ENCODE data around the gene GSG1L.

The GSG1L gene

DNA sequence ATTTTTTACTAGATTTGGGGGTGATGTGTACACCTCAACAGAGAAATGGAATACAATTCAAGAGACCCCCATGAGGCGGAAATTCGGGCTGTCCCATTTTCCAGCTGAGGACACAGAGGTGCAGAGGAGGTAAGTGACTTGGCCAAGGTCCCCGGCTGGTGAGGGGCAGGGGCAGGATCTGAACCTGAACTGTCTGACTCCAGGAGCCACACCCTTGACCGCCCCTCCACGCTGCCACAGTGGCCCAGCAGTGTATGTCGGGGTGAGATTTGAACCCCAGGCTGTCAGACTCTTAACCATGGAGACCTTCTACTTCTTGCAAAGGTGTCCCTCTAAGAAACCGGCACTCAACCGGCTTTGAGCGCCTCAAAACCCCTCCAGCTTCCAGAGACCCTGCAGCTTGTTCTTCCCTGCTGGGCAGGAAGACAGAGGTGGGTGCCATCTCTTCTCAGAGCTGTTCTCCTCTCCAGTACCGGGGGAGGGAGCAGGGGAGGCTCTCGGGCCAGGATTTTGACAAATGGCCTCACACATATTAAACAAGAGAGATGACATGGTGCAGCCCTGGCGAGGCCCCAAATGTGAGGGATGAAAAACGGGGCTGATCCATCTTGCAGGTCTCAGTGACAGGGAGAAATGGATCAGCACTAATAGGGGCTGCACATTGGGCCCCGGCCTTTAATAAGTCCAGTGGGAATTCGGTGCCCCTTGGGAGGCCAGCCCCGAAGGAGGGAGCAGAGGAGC lies 222.3 kb downstream of the GSG1L start:
- DNase-seq: no peak

DNA sequence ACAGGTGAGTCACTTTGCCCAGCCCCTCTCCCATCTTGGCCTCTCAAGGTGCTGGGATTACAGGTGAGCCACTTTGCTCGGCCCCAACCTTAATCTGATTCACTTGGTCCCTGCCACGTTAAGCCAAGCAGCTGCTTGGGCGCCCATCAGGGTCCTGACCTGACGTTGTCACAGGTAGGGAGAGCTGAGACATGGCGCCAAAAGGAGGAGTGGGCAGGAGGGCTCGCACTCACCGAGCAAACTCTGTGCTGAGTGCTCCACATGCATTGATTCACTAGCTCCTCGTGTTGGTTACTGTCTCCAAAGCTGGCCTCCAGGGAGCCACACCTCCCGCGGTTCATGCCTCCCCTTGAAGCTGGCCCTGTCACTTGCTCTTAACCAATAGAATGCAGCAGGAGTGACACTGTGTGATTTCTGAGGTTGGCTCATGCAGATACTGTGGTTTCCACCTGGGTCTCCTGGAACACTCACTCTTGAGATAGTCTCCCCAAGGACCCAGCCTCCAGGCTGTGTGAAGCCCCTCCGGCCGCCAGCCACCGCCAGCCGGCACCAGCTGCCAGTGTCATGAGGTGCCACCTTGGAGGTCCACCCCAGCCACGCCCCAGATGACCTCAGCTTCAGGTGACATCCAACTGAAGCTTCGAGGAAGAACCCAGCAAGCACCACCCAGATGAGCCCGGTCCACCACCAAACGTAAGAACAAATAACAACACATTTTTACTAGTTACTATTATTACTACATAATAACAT lies 223.0 kb downstream of the GSG1L start:
- peak; percentile 19 for DNase-seq

DNA sequence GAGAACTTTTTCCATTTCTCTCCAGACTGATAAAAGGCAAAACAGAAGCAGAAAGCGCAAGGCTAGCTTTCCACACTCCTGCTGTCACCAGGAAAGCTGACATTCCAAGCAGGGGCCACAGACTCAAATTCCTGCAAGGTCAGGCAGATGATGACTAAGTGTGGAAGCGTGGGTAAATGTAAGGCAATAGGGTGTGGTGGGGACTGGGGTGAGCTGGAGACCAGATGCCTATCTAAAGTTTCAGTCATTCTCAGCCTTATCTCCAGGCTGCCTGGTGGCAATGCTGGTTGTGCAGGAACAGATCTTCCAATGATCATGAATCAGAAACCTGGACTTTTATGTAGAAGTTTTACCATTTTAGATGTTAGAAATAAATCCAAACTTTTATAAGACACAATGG lies 224.1 kb downstream of the GSG1L start:
- no peak for DNase-seq

DNA sequence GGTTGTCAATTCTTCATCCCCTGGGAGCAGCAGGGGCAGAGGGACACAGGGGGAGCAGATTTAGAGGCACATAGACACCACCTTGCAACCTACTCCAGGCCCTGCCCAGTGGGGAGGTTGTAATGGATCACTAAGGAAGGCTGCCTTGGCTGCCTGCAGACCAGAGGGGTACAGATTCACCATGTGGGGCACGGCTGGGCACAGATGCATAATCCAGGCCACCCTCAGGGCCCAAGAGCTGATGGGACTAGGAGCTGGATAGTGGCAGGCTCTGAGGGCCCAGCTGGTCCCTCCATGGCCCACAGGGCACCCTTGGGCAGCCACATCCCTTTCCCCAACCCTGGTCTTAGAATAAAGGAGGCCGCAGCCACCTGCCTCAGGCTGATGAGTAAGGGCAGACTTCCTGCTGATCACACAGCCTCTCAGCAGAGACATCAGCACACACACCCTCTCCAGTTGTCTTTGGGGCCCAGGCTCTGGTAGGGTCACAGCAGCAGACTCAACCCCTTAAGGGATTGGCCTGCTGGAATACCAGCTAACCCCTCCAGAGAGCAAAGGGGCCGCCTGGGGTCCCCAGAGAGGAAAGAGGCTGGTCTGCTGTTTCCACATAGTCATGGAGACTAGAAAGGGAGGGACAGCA lies 224.9 kb downstream of the GSG1L start:
- DNase-seq: no peak

DNA sequence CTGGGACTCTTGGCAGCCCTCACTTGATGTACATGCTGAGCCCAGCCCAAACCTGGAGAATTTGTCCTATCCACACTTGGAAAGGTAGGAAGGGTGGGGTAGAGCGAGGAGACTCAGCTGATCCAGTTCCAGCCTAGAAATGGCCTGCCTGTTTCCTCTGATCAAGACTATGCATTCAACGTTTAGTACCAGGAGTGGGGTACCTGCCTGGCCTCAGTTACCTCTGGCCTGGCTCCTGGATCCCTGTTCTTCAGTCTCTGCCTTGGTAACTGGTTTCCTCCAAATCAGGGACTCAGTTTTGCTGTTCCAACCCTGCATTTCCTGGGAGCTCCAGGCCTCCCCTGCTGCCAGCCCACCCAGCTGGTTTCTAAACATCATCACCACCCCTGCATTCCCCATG lies 233.5 kb downstream of the GSG1L start:
- DNase-seq: no peak

DNA sequence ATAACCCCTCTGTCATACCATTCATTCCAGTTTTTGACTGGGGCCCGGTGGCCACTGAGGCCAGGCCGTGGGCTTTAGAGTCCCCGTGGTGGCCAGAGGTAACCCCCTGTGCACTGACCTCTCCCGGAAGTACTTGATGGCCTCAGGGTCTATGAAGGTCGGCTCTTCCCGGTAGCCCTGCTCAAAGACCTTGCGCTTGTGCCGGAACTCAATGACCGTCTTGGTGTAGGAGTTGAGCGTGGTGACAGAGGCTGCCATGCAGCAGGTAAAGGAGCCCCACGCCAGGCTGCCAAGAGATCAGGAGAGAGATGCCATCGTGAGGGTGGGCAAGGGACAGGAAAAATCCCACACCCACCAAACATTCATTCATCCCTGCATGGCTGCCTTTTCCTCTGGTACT lies 234.8 kb downstream of the GSG1L start:
- no peak for DNase-seq

DNA sequence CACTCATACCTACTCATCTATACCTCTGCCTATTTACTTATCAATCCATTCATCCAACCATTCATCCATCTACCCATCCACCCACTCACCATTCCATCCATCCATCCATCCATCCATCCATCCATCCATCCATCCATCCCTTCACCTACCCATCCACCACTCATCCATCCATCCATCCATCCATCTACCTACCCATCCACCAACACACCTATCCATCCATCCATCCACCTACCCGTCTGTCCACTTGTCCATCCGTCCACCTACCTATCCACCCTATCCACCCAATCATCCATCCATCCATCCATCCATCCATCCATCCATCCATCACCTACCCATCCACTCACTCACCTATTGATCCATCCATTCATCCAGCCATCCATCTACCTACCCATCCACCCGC lies 235.7 kb downstream of the GSG1L start:
- no peak for DNase-seq

DNA sequence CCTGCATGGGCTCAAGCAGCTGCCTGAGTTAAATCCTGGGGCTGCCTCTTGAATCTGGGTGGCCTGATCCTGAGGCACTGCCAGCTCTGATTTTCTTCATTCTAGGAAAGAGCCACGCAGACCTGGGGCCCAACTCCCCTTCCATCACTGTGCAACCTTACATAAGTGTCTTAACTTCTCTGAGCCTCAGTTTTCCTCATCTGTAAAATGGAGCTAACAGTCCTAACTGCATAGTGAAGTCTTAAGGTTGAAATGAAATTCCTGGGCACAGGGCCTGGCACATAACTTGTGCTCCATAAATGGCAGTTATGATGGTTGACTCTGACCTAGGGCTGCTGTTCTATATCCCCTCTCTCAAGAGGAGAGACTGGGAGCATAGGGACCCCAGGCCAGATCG lies 236.6 kb downstream of the GSG1L start:
- no peak for DNase-seq

DNA sequence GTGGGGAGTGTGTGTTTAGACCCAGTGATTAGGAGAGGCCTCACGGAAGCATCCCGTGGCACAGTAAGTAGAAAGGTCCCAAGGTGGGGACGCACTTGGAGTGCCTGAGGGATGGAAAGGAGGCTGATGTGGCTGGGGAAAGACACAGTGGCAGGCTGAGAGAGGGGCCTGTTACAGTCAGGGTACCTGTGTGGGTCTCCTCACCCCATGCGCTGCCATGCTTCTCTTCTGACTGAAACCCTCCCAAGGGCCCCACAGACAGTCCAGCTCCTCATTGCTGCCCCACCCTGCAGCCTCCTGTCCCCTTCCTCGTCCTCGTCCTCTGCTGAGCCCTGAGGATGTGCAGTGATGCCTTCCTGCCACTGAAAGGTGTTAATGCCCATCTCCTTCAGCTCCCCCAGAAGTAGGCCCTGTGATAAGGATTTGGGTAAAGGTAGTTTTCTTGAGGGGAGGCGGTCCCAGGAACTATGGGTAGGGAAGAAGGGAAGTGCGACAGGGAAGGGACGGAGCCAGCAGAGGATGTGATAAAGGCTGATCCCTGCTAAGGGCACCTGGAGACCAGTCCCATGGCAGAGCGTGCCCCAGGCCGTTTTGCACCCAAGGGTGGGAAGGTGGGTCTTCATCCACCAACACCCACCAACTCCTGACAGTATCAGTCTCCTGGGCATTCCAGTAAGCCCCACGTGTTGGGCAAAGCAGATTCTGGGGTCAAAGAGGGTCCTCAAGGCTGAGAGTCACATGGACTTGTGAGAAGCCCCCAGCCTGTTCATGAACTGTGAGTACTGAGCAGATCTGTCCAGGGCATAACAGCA lies 237.2 kb downstream of the GSG1L start:
- no peak for DNase-seq

DNA sequence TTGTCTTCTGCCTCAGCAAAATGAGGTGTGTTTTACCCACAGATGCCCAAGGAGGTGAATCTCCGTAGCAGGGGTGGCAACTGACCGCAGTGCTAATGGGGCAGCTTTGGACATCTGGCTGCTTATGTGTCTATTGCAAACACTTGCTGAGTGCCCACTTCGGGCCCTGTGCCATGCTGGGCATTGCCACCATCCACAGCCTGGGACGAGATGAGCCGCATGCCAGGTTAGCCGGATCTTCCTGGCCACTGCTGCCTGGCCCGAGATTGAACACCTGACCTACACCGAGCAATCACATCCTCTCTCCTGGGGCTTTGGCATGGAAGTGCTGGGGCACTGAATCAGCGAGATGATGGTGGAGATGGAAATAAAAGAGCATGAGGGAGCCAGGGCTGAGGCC lies 238.7 kb downstream of the GSG1L start:
- no peak for DNase-seq

DNA sequence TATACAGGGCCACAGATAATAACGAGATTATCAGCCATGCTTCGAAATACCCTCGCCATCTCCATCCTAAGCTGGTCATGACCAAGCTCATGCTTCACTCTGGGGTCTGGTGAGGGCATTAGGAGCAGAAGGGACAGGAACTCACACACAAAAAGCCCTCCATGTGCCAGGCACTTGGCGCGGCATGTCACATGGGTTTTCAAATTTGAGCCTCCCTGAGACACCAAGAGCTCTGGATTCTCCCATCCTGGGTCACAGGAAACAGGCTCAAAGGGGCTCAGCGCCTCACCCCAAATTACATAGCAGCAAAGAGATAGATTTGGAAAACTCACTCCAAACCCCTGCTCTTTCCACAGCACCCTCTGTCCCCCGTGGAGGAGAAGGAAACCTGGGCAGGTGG lies 239.5 kb downstream of the GSG1L start:
- no peak for DNase-seq

DNA sequence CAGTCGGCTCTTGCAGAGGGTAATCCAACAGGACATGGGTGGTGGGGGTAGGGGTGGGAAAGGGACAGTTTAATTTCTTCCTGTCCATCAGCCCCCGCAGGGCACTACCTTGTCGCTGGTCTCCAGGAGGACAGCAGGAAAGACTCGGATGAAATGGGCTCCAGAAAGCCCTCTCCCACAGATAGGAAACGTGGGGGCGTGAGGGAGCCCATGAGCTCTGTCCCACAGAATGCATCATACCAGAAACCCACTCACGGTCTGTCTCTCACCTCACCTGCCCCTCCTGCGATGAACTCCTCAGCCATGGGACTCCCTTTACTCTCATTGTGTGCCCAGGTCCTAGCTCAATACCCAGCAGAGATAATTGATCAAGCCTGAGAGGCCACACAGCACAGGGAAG lies 240.1 kb downstream of the GSG1L start:
- no peak for DNase-seq

DNA sequence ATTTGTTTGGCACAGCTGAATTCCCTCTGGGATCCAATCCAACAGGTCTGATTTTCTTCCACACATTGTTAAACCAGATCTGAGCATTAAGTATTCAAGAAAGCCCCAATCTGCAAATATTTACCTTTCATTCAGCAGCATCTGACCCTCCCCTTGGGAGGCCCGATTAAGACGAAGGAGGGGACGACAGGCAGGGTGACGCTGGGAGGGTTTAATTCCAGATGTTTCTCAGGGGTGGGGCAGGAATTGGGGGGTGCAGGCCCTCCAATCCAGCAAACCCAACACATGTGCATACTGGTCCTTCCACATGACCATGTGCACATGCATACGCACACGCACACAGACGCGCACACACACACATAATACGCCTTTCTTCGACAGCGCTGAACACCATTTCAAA lies 240.5 kb downstream of the GSG1L start:
- no peak for DNase-seq

DNA sequence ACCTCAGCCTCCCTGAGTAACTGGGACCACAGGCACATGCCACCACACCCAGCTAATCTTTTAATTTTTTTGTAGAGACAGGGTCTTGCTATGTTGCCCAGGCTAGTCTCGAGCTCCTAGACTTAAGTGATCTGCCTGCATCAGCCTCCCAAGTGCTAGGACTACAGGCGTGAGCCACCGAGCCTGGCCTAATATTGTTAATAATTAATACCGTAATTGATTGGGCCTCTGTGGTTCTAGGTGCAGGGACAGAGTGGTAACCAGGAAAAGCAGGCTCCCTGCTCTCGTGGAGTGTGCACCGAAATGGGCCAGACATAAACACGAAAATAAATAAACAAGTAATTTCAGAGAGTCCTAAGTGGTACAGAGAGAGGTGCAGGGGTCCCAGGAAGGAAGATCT lies 241.0 kb downstream of the GSG1L start:
- no peak for DNase-seq

DNA sequence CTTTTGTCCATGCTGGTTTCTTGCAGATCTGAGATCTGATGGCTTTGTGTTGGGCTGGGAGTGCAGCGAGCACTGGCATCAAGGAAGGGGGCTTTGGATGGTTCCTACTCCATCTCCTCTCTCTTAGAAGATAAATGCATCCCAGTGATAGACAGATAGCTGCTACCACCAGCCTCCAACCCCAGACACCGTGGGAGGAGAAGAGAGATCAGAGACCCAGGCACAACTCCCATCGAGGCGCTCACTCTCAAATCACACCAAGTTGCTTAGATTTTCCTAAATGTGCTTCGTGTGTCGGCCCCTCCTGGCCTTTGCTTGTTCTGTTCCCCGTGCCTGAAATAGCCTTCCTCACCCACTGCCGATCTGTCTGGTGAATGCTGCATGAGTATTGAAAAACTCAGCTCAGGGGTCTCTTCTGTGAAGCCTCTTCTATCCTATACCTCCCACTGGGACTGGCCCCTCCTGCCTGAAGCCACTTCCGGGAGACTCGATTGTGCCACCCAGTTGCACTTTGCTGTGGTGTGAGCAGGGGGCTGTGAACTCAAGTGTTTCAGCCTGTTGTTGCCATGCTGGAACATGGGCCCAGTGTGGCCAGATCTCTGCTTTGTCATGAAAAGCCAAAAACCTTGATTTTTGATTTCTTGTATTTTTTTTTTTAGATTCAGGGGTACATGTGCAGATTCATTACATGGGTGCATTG lies 242.7 kb downstream of the GSG1L start:
- DNase-seq: no peak

DNA sequence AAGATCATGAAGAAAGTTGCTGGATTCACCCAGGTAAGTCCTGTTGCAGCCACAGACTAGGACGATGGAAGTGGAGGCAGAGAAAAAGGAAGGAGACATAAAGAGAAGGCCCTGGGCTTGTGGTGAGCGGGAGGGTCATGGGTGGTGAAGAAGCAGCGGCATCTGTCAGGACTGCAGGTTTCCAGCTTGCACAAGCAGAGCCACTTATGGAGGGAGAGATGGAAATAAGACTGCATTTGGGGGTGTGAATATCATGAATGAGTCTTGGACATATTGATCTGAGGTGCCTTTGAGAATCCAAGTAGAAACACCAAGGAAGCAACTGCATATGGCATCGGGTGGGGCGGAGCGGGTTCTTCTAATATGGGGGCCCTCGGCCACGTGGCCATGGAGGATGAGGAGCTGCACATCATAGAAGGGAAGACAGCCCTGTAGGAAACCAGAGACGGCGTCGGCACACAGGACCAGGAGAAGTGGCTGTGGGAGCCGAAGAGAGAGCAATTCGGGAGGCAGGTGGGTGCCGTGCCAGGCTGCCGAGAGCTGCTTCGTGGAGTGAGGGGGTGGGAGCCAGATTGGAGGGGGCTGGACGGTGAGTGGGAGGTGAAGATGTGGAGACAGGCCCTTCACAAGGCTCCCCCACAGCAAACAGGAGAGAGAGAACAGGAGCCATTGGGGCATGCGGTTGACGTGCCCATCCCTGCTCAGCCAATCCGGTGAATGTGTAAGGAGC lies 243.5 kb downstream of the GSG1L start:
- no peak for DNase-seq

DNA sequence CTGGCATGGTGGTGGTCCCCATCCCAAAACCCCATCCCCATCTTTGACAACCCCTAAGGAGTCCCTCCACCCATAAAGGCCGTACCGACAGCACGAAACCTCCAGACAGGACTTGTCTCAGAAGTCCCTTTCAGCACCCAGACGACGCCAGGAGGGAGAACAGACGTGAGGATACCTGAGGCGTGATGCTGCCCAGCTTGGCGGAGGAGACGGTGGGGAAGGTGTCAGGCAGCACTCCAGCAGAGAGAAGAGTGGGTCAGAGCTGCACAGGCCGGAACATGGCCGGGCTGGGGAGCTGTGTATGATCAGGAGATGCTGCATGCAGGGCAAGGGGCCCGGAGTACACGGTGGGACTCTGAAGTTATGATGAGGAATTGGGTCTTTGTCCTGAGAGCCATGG lies 244.2 kb downstream of the GSG1L start:
- no peak for DNase-seq

DNA sequence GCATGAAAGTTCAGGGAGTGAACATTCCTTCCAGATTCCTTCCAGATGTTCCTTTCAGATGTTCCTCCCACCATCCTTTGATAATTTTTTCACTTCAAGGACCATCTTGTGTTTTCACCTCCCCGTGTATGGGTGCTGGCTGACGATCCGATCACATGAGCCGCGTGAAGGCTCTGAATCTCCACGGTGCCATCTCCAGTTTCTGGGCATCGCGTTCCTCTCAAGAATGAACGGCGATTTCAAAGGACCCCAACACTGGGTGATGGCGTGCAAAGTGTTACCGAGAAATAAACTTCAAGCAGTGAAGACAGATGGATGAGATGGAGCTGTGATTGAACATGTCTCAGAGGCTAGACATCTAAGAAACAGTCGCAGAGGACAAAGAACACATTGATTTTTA lies 245.3 kb downstream of the GSG1L start:
- no peak for DNase-seq

DNA sequence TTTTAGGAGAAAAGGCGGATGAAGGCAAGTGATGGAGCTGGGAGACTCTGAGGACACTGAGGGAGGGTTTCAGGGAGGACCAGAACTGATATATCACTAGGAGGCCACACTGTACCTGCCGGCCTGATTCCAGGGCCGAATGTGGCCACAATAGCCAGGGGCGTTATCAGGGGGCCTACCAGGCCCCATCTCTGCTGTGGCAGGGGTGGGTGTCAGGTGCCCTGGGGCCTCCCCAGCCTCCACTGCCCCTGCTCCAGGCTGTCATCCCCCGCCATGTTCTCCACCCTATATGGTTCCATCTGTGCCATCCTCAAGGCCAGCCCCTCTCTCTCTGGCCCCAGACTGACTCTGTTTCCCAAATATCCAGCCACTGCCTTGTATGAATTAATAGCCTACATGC lies 246.5 kb downstream of the GSG1L start:
- no peak for DNase-seq

DNA sequence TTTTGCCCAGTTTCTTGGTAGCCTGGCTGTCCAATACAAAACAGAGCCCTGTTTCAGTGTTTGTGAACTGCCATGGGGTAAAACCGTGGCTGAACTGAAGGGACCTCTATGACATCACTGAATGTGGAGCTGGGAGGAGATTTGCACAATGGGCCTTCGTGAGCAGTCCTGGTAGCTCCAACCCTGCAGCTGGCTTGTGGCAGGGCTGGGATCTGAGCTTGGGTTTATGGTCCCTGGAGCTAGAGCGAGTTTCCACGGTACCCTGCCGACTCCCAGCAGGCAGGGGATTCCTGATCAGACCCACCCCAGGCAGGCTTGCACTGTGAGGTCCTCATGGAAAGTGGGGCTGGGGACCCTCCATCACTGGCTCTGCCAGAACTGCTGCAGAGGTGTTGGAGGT lies 247.0 kb downstream of the GSG1L start:
- no peak for DNase-seq

DNA sequence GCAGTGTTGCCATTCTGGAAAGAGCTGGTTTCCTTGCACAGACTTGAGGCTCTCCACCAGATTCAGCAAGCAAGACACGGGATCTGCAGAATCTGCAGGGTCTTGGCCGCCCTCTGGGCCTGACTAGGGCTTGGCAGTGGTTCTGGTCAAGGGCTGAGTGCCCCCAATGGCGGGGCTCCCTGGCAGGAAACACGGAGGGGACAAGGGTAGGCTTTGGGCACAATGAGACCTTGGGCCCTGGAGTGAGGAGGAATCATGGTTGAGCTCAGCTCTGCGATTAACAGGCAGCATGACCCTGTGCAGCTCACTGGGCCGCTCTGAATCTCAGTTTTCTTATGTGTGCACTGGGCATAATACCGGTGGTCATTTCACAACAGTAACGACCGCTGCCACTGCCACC lies 249.9 kb downstream of the GSG1L start:
- DNase-seq: no peak

DNA sequence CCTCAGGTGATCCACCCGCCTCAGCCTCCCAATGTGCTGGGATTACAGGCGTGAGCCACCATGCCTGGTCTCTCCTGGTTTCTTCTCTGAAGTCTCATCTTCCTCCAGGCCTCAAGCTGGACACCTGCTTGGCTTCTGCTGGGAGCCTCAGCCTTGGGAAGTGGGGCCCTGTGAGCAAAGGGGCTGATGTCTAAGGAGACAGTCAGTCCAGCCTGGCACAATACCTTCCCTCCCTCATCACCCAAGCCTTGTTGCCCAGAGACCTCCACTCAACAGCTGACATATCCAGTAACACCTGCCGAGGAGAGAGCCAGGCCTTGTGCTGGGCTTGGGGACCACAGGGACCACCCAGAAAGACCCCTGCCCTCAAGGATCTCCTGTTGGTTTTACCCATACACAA lies 251.6 kb downstream of the GSG1L start:
- no peak for DNase-seq

Measured in RPMI8226 (cell line).